ENCODE measurements around the gene USH2A. TPM values are rescaled to one million over a fixed set of nuclear protein-coding genes. Genes with fewer than 3 reads are reported as not detected.

Gene USH2A
- total RNA-seq, 6 donors from 2014 or later, result under 0.01 to 0.11 TPM; not detected in 4

DNA sequence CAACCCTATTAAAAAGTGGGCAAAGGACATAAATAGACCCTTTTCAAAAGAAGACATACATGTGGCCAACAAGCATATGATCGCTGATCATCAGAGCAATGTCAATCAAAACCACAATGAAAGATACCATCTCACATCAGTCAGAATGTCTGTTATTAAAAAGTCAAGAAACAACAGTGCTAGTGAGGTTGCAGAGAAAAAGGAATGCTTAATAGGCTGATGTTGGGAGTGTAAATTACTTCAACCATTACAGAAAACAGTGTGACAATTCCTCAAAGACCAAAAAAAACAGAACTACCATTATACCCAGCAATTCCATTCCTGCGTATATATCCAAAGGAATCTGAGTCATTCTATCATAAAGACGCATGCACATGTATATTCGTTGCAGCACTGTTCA is 13.2 kb downstream of the USH2A start:
- Histone ChIP-seq H3K4me3 (no peak overlapping the region), H3K27me3 (no peaks in the 10 kb centered on the region), H3K36me3 (no peaks in the 10 kb centered on the region), H3K9me3 (no peaks in the 10 kb centered on the region), H3K4me1 (no peaks in the 10 kb centered on the region), H3K27ac (no peak overlapping the region)
- 91 to 92% methylated on average over 4 of the region's 4 CpGs for WGBS, 2 donors
- DNase-seq (no peak), ATAC-seq (ENCODE audit: low FRiP score in 2 of 2) (no peak)
- TF ChIP-seq POLR2A (IDR thresholded peaks at IDR 0.05), result no peak
- TF ChIP-seq EP300 (IDR thresholded peaks at IDR 0.05), result no peak
- no peak for TF ChIP-seq CTCF (IDR thresholded peaks at IDR 0.05)
- TF ChIP-seq POLR2AphosphoS5 (IDR thresholded peaks at IDR 0.05), result no peak

GRCh38 chr1:216390956-216391355 is 32.3 kb downstream of the USH2A start:
- DNase-seq (no peak), ATAC-seq (ENCODE audit: low FRiP score in 2 of 2) (no peak)
- no peaks in the 10 kb centered on the region for H3K9me3 ChIP-seq
- no peak overlapping the region for H3K4me3 ChIP-seq
- TF ChIP-seq CTCF (IDR thresholded peaks at IDR 0.05) (no peak), EP300 (IDR thresholded peaks at IDR 0.05) (no peak), POLR2A (IDR thresholded peaks at IDR 0.05) (no peak), POLR2AphosphoS5 (IDR thresholded peaks at IDR 0.05) (no peak)
- no peaks in the 10 kb centered on the region for H3K36me3 ChIP-seq
- H3K27me3 ChIP-seq, result no peaks in the 10 kb centered on the region
- 70 to 82% methylated on average over 3 of the region's 3 CpGs for WGBS, 2 donors
- H3K27ac ChIP-seq, result no peak overlapping the region
- no peaks in the 10 kb centered on the region for H3K4me1 ChIP-seq

DNA sequence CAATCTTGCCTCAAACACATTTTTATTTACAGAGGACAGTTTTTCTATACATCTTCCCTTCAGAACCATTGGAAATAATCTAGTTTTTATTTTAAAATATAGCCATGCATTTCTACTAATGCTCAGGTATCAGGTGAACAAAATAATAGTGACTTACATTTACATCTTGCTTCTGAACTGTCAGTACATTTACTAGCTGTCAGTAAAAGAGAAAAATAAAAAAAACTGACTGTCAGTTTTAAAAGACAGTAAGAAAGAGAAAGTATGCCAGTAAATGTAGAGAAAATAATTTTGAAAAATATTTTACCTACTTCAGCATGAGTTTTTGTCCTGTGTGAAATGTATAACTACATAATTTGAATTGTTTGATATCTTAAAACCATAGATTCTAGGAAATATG is 33.5 kb downstream of the USH2A start:
- H3K4me3 ChIP-seq, result no peak overlapping the region
- H3K27ac ChIP-seq, result no peak overlapping the region
- TF ChIP-seq EP300 (IDR thresholded peaks at IDR 0.05), result no peak
- no peak for TF ChIP-seq POLR2A (IDR thresholded peaks at IDR 0.05)
- no peak for TF ChIP-seq POLR2AphosphoS5 (IDR thresholded peaks at IDR 0.05)
- no peak for TF ChIP-seq CTCF (IDR thresholded peaks at IDR 0.05)
- H3K36me3 ChIP-seq, result no peaks in the 10 kb centered on the region
- ATAC-seq (ENCODE audit: low FRiP score in 2 of 2), result no peak
- no peaks in the 10 kb centered on the region for H3K9me3 ChIP-seq
- DNase-seq, result no peak
- H3K27me3 ChIP-seq, result no peaks in the 10 kb centered on the region
- no peaks in the 10 kb centered on the region for H3K4me1 ChIP-seq

- ATAC-seq (ENCODE audit: low FRiP score in 2 of 2) (no peak), DNase-seq (no peak)
- TF ChIP-seq CTCF (IDR thresholded peaks at IDR 0.05) (no peak), EP300 (IDR thresholded peaks at IDR 0.05) (no peak), POLR2A (IDR thresholded peaks at IDR 0.05) (no peak), POLR2AphosphoS5 (IDR thresholded peaks at IDR 0.05) (no peak)
- Histone ChIP-seq H3K27me3 (no peaks in the 10 kb centered on the region), H3K4me1 (no peaks in the 10 kb centered on the region), H3K36me3 (no peaks in the 10 kb centered on the region), H3K4me3 (no peak overlapping the region), H3K27ac (no peak overlapping the region), H3K9me3 (no peaks in the 10 kb centered on the region)
- WGBS, 2 donors, result 15 to 24% methylated on average over 2 of the region's 2 CpGs
These were observed 34.7 kb downstream of the USH2A start for GRCh38 chr1:216388558-216388957.

- Histone ChIP-seq H3K27me3 (no peaks in the 10 kb centered on the region), H3K36me3 (no peaks in the 10 kb centered on the region), H3K9me3 (no peaks in the 10 kb centered on the region), H3K4me3 (no peak overlapping the region), H3K27ac (no peak overlapping the region), H3K4me1 (no peaks in the 10 kb centered on the region)
- no peak for ATAC-seq (ENCODE audit: low FRiP score in 2 of 2)
- 64 to 77% methylated on average over 2 of the region's 2 CpGs for WGBS, 2 donors
- DNase-seq, result no peak
- TF ChIP-seq EP300 (IDR thresholded peaks at IDR 0.05), result no peak
These were observed 35.5 kb downstream of the USH2A start for GRCh38 chr1:216387782-216388181.
